ENCODE results near the gene TMEM100. TPM values are rescaled to one million over a fixed set of nuclear protein-coding genes. Genes with fewer than 3 reads are reported as not detected.

Gene TMEM100
- polyA plus RNA-seq, 10 donors = 5.6 to 11.3 (median 8.6) TPM

GRCh38 chr17:55720919-55721836 lies 1.5 kb downstream of the TMEM100 start:
- no peak for DNase-seq

- peak; percentile 64 to 85 (median 79) for DNase-seq
Measured at GRCh38 chr17:55717898-55718735, 4.5 kb downstream of the TMEM100 start.

- DNase-seq = no peak
Measured at GRCh38 chr17:55717432-55717831, 5.2 kb downstream of the TMEM100 start.

- no peak for DNase-seq
Measured at GRCh38 chr17:55710829-55711496, 11.7 kb downstream of the TMEM100 start.

GRCh38 chr17:55710410-55710809 lies 12.3 kb downstream of the TMEM100 start:
- DNase-seq = no peak

- no peak for DNase-seq
Measured at GRCh38 chr17:55709984-55710383, 12.7 kb downstream of the TMEM100 start.

GRCh38 chr17:55709440-55709839 lies 13.2 kb downstream of the TMEM100 start:
- no peak for DNase-seq

- no peak for DNase-seq
Measured at GRCh38 chr17:55708175-55708974, 14.3 kb downstream of the TMEM100 start.

- DNase-seq = no peak
Measured at GRCh38 chr17:55706808-55707773, 15.6 kb downstream of the TMEM100 start.

GRCh38 chr17:55705847-55706246 lies 16.8 kb downstream of the TMEM100 start:
- DNase-seq = no peak

GRCh38 chr17:55704401-55704800 lies 18.3 kb downstream of the TMEM100 start:
- no peak for DNase-seq

GRCh38 chr17:55702150-55702549 lies 20.5 kb downstream of the TMEM100 start:
- no peak for DNase-seq

- DNase-seq = peak in 1 of 3 donors; percentile 38
Measured at GRCh38 chr17:55699181-55699860, 23.3 kb downstream of the TMEM100 start.

GRCh38 chr17:55694286-55694910 lies 28.3 kb downstream of the TMEM100 start:
- DNase-seq = peak in 2 of 3 donors; percentile 21 to 43

GRCh38 chr17:55693254-55694216 lies 29.1 kb downstream of the TMEM100 start:
- peak in 2 of 3 donors; percentile 59 to 72 for DNase-seq

GRCh38 chr17:55692276-55692675 lies 30.4 kb downstream of the TMEM100 start:
- no peak for DNase-seq

GRCh38 chr17:55691666-55692065 lies 31.0 kb downstream of the TMEM100 start:
- no peak for DNase-seq

GRCh38 chr17:55690105-55690508 lies 32.6 kb downstream of the TMEM100 start:
- peak in 1 of 3 donors; percentile 59 for DNase-seq
